ENCODE measurements around the gene NAALADL2.

The NAALADL2 gene

GRCh38 chr3:174859114-174859735 is at the start of gene NAALADL2:
Gene NAALADL2, plus strand, starts transcription at chr3:174859334.
- DNase-seq (ENCODE audit: low spot score) = no peak

GRCh38 chr3:174810254-174810653 is 48.9 kb upstream of the NAALADL2 start:
- DNase-seq (ENCODE audit: low spot score) = no peak

GRCh38 chr3:174812172-174812862 is 46.8 kb upstream of the NAALADL2 start:
- DNase-seq (ENCODE audit: low spot score) = no peak

DNA sequence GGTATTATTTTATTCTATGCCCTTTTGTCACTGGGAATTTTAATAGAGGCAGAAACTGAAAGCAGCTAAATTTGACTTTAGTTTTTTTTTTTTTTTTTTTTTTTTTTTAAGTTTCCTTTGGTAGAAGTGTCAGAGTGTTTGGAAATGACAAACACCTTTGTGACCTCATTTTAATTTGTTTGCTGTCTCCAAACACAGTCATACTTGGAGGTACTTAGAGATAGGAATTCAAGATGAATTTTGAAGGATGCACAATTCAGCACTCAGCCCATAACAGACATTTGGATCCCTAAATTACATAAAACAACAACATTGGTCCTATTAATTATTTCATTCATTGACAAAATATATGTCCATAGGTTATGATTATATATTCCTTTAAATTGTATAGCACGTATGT is 43.4 kb upstream of the NAALADL2 start:
- no peak for DNase-seq (ENCODE audit: low spot score)

DNA sequence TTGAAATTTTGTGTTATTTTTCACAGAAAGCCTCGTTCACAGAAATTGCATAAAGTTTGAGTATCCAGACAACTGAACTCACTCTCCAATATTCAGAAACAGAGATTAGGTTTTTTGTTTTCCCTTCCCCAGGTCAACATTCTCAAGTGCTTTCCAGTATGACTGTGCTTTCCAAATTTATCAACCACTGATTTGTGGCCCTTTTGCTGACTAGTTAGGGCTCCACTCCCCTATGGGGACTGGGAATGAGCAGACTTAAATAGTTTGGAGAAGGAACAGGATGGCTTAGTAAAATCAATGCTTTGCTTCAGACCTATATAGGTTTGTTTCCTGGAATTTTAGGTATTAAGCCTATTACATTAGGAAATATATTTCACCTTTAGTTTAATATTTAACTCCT is 38.2 kb upstream of the NAALADL2 start:
- no peak for DNase-seq (ENCODE audit: low spot score)

DNA sequence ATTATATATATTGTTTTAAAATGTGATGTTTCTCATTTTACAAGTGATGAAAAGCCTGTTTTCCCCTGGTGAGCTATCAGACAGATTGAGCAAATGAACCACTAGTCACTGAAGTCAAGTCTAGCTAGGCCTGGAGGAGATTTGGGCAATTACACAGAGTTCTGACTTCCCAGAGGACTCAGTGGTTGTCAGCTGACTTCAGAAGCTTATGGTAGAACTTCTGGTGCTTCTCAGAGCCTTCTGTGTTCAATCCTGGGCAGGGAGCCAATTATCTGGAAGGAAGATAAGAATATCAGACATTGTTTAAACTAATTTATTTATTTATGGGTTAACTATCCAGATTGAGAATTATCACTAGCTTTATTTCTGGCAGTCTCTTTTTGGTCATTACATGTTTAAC is 37.7 kb upstream of the NAALADL2 start:
- DNase-seq (ENCODE audit: low spot score) = no peak

DNA sequence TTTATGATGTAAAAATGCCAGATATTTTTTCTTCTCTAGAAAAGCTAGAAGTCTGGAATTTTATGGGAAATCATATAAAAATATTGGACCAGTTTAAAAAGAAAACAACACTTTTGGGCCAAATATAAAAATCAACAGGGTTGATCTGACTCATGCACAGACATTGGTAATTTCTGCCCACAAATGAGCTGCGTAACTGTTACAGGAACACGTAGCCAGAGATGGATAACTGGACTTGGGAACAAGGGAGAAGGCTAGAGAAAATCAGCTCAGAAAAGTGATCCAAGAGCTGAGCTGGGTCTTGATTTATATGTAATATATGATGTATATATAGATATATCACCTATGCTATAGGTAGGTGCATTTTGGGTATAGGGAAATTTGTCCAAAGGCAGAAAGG is 36.8 kb upstream of the NAALADL2 start:
- DNase-seq (ENCODE audit: low spot score) = no peak

- DNase-seq (ENCODE audit: low spot score) = no peak
These were observed 33.1 kb upstream of the NAALADL2 start for GRCh38 chr3:174826069-174826468.

DNA sequence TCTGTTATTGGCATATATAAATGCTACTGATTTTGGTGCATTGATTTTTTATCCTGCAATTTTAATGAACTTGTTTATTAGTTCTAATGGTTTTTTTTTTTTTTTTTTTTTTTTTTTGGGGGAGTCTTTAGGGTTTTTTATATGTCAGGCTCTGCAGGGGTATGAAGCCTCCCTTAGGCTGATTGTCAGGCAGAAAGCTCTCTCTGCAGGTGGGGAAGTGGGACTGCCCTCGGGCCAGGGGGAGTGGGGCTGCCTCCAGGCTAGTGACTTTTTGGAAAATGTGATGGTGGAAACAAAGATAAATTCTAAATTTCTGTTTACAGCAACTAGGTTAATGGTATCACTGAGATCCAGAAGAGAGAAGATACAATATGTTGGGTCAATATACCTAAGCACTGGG is 14.4 kb upstream of the NAALADL2 start:
- DNase-seq (ENCODE audit: low spot score) = no peak

DNA sequence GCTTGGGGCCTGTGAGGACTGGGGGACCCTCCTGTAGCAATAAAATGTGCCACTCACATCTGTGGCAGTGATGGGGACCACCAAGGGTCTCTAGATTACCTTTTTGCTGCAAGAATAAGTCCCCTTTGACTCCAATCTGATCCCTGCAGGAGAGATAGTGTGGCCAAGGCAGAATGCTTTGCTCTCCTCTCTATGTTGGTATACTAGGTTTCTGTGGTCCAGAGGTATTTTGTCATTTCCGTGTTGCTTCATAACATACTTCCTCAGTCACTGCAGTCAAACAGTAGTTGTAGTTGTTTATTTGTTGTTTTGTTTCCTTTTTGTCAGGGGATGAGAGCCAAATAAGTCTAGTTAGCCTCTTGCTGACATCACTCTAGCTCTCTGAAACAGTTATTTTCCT is 13.1 kb upstream of the NAALADL2 start:
- DNase-seq (ENCODE audit: low spot score) = no peak

- DNase-seq (ENCODE audit: low spot score) = no peak
These were observed 4.1 kb upstream of the NAALADL2 start for GRCh38 chr3:174854987-174855386.

- DNase-seq (ENCODE audit: low spot score) = no peak
These were observed 1.8 kb upstream of the NAALADL2 start for GRCh38 chr3:174857301-174857700.

- DNase-seq (ENCODE audit: low spot score) = no peak
These were observed 781 bp upstream of the NAALADL2 start for GRCh38 chr3:174858353-174858752.

DNA sequence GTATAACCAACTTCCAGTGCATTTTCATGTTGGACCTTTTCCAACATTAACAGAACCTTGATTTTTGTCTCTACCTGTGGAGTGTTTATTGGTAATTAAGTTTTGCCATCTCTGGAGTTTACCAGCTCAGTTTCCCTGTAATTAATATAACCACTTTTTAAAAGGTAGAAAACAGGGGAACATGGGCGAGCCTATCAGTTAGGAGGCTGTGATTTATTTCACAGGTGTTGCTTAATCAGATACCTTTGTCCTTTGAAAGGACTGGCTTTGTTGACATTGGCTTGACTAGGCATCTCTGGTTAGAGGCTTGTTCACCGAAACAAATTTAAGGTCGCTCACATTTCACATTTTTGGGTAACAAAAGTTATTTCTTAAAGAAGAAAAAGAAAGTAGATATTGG is 622 bp downstream of the NAALADL2 start:
- DNase-seq (ENCODE audit: low spot score) = no peak

DNA sequence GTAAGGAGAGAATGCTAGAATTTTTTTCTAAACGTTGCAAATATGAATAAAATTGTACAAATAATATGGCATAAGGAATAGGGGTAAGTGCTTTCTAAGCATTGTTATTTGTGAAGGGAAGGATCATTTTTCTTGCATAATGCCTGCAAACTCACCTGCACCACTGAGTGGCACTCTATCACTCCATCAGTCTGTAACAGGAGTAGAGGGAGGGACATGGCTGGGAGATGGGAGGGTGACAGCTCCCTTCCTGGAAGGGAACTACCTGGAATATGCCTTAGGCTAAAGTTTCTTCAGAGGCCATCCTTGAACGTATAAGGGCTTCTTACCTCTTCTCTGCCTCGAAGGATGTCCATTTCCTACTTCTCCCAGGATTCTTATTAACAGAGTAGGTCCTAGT is 3.0 kb downstream of the NAALADL2 start:
- DNase-seq (ENCODE audit: low spot score) = no peak

DNA sequence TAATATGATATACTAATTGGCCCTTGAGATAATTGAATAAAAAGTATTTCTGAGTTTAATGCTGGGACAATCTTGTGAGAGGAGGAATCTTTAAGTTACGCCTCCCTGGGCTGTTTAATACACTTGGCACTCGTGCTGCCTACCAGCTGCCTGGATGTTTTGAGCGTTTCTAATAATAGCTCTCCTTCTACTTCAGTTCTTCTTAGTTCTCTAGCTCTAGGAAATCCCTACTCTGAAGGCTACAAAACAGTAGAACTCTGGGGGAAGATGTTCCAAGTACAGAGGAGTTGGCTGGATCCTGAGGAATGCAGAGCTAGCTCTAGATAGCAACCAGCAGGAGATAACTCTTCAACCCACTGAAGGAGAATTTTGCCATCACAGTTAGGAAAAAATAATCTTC is 3.5 kb downstream of the NAALADL2 start:
- DNase-seq (ENCODE audit: low spot score) = no peak

DNA sequence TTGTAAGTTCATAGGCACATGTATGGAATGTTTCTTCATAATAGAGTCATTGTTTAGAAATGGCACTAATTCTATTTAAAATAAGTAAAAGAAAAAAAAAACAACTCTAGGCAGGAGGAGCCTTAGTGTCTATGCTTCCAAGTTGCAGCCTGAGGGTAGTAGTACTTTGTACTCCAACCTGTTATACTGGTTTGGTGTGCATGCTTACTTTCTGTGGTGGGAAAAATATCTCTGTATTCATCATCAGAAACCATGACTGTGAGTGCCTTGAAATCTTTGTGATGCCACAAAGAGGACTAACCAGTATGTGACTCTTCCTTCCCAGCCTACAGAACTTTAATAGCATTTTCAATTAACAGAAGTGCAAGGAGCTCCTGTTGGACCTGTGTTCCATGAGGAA is 4.4 kb downstream of the NAALADL2 start:
- DNase-seq (ENCODE audit: low spot score) = no peak

- no peak for DNase-seq (ENCODE audit: low spot score)
These were observed 10.3 kb downstream of the NAALADL2 start for GRCh38 chr3:174869448-174869847.

- DNase-seq (ENCODE audit: low spot score) = no peak
These were observed 14.9 kb downstream of the NAALADL2 start for GRCh38 chr3:174873832-174874657.

DNA sequence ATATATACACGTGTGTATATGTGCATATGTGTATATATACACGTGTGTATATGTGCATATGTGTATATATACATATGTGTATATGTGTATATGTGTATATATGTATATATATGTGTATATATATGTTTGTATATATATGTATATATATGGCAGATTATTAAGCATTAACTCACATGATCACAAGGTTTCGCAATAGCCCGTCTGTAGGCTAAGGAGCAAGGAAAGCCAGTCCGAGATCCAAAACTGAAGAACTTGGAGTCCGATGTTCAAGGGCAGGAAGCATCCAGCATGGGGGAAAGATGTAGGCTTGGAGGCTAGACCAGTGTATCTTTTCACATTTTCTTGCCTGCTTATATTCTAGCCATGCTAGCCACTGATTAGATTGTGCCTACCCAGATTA is 23.7 kb downstream of the NAALADL2 start:
- DNase-seq (ENCODE audit: low spot score) = no peak

- DNase-seq (ENCODE audit: low spot score) = no peak
These were observed 24.9 kb downstream of the NAALADL2 start for GRCh38 chr3:174883881-174884675.
